Astrocyte of the spinal cord (primary cell): Measurements from ENCODE around the gene ACAP1.
A peak's percentile ranks its signal among the peaks of the same experiment; 100 is the strongest.

Source experiments
- DNase-seq: peaks from one replicate; pipeline ENCODE4 v3.0.0; 2011; ENCODE audit warnings: low read depth, low spot score
- H3K4me3 ChIP-seq: 2 replicates; pipeline ENCODE4 v1.5.1; 2011; ENCODE audit warnings: low read depth, mild to moderate bottlenecking, low read length, moderate library complexity
- in situ Hi-C: cut with HindIII; loops from 2 replicates; pipeline ENCODE4 v1.10.0; 2017; ENCODE audit warnings: low sequenced_read_pairs
- TF ChIP-seq, protein P1 (sequence below): IDR thresholded peaks from 2 replicates; pipeline ENCODE4 v1.5.1; 2012; ENCODE audit warnings: low read depth, mild to moderate bottlenecking, low read length, inconsistent platforms

The ACAP1 gene

GRCh38 chr17:7311110-7311705, 25.1 kb upstream of the ACAP1 start:
- in situ Hi-C loops: no loop called here
- no peak overlapping the region for H3K4me3 ChIP-seq
- DNase-seq: no peak

DNA sequence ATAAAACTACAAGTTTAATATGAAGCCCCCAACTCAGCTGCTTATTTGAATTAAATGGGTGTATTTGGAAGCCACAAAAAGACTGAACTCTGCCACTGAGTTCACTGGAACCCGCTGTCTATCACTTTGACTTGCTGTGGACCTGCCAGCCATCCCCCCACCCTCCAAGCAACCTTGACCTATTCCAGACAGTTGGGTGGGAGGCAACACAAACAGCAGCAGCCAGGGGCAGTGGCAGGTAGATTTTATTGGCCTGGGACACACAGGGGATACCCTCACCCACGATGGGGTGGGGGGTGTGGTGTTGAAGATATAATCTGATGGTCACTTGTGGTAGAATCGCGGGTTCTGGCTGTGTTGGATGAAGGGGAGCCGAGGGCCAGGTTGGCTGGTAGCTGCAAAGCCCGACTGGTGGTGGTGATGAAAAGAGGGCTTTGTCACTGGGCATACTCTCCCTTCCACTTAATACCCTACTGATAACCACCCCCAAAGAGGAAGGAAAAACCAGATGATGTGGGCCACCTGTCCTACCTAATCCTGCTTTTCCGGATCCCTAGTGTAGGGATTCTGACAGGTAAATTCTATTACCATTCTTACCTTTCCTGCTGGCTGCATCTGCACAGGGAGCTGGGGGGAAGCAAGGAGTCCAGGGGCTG, 23.8 kb upstream of the ACAP1 start:
- in situ Hi-C loops: no loop called here
- TF ChIP-seq, protein P1, sequence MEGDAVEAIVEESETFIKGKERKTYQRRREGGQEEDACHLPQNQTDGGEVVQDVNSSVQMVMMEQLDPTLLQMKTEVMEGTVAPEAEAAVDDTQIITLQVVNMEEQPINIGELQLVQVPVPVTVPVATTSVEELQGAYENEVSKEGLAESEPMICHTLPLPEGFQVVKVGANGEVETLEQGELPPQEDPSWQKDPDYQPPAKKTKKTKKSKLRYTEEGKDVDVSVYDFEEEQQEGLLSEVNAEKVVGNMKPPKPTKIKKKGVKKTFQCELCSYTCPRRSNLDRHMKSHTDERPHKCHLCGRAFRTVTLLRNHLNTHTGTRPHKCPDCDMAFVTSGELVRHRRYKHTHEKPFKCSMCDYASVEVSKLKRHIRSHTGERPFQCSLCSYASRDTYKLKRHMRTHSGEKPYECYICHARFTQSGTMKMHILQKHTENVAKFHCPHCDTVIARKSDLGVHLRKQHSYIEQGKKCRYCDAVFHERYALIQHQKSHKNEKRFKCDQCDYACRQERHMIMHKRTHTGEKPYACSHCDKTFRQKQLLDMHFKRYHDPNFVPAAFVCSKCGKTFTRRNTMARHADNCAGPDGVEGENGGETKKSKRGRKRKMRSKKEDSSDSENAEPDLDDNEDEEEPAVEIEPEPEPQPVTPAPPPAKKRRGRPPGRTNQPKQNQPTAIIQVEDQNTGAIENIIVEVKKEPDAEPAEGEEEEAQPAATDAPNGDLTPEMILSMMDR: no peak
- no peak for DNase-seq
- H3K4me3 ChIP-seq: no peak overlapping the region

More at GRCh38 chr17:7311110-7311705, 25.1 kb upstream of the ACAP1 start:
- TF ChIP-seq, protein P1: no peak

DNA sequence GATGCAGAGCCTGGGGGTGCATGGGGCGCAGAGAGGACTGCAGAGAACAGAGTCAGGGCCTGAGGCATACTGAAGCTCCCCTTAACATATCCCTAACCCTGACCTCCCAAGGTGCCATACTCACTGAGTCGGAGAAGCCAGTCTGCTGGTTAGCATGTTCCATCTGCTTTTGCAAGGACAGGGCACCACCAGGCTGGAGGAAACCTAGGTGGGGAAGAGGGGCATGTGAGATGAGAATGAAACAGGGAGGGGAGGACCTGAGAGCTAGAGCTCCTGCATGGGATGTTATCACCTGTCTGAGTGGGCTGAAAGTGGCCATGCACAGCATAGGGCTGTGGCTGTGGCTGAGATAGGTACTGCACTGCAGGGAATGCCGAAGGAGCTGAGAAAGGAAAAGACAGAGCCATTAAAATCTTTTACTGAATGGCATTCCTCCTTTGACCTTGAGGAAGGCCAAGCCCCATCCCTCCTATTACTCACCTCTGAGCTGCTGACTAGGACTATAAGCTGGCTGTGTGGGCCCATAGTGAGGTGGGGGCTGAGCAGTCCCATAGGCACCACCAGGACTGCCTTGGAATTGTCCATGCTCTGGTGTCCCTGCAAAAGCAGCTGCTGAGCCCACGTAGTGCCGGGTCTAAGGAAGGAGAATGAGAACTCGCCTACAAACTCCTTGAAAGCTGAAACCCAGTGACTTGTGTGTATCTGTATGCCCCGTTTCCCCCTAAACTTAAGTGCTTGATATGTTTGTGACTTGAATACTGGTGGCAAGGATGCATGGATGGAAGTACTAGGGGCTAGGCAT, 23.0 kb upstream of the ACAP1 start:
- H3K4me3 ChIP-seq: no peak overlapping the region

DNA sequence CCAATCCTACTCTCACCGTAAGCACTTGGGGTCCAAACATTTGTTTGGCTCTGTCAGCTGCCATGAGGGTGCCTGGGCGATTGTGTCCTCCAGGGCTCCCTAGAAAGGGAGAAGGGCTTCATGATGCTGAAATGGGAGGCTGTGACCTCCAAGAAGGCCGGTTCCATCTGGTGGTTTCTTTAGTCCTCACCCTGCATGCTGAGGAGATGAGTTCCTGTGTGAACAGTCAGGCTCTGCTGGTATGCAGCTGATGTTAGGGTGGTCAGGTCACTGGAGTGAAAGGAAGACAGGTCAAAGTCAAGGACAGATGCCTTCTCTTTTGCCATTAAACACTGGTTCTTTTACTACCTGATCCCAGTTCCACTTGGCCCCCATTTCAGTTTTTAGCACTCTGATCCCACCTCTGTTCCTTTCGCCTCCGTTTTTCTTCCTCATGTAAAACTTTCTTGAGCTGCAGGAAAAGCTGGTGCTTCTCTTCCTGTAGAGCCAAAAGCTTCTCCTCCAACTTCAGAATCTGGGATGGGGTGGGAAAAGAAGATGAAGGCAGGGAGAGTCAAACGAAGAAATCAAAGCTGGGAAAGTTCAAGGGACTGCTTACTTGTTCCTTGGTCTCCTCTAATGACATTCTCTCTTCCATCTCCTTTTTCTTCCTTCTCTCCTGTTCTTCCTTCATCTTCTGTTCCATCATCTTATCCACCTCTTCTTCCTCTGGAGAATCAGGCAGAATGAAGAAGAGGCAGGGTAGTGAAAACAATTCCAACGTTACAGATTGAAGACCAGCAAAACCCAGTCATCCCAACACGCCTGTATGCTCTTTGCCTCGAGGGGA, 22.2 kb upstream of the ACAP1 start:
- in situ Hi-C loops: no loop called here
- H3K4me3 ChIP-seq: peak overlapping the region; percentile 59
- DNase-seq: no peak
- TF ChIP-seq, protein P1: no peak

More for the DNA sequence above, 23.0 kb upstream of the ACAP1 start:
- in situ Hi-C loops: no loop called here
- DNase-seq: no peak
- TF ChIP-seq, protein P1: no peak

- DNase-seq: peak; percentile 81
- H3K4me3 ChIP-seq: peak within 1 kb of the TSS; percentile 59
- in situ Hi-C loops: no loop called here
- TF ChIP-seq, protein P1: no peak
These were observed 21.4 kb upstream of the ACAP1 start, which contains the start of gene GPS2 for GRCh38 chr17:7314719-7315569. Gene GPS2, minus strand, starts transcription at chr17:7315360. Its CDS starts 308 bp downstream, at chr17:7315052.
